Fibroblast of lung (primary cell): Measurements from ENCODE around the gene PNPLA7. TPM values are rescaled to one million over a fixed set of nuclear protein-coding genes. Genes with fewer than 3 reads are reported as not detected.

Experiments used
- DNase-seq, 2 donors: peaks; one replicate each; pipeline versions ENCODE4 v3.0.0 to v3.0.0-alpha.2; 2010; ENCODE audit warnings: low read depth in 2 of 2
- H2AFZ ChIP-seq: 2 replicates; pipeline ENCODE4 v1.5.1; 2012; ENCODE audit warnings: low read length, control low read depth, inconsistent platforms
- H3K27ac ChIP-seq: 2 replicates; pipeline ENCODE4 v1.5.1; 2011; ENCODE audit warnings: low read length, control low read depth; ENCODE audit not compliant: insufficient read depth
- H3K27me3 ChIP-seq: 2 replicates; pipeline ENCODE4 v1.5.1; 2011; ENCODE audit warnings: mild to moderate bottlenecking, low read length; ENCODE audit not compliant: control insufficient read depth, insufficient read depth
- H3K36me3 ChIP-seq: 2 replicates; pipeline ENCODE4 v1.5.1; 2011; ENCODE audit warnings: low read length; ENCODE audit not compliant: control insufficient read depth, insufficient read depth
- H3K4me1 ChIP-seq: 2 replicates; pipeline ENCODE4 v1.5.1; 2011; ENCODE audit warnings: low read length; ENCODE audit not compliant: control insufficient read depth, insufficient read depth; ENCODE audit errors: extremely low read depth
- H3K4me2 ChIP-seq: 2 replicates; pipeline ENCODE4 v1.5.1; 2011; ENCODE audit warnings: low read length, control low read depth; ENCODE audit not compliant: insufficient read depth; ENCODE audit errors: extremely low read depth
- H3K4me3 ChIP-seq, 4 experiments: fragments of 200-600 bp in 1 of 4; sonication (generic) in 1 of 4; replicated peaks in 1 of 4; 2 replicates each; pipeline ENCODE4 v1.5.1; 2011 to 2016; ENCODE audit warnings: low read length in 4 of 4, low read depth in 3 of 4, mild to moderate bottlenecking in 3 of 4, control low read depth in 2 of 4, inconsistent platforms in 1 of 4, mixed read lengths in 1 of 4; ENCODE audit not compliant: insufficient read depth in 1 of 4; ENCODE audit errors: control extremely low read depth in 1 of 4
- H3K79me2 ChIP-seq: 2 replicates; pipeline ENCODE4 v1.5.1; 2012; ENCODE audit warnings: mild to moderate bottlenecking, low read length, inconsistent platforms; ENCODE audit not compliant: control insufficient read depth, insufficient read depth
- H3K9ac ChIP-seq: 2 replicates; pipeline ENCODE4 v1.5.1; 2011; ENCODE audit warnings: mild to moderate bottlenecking, low read length, control low read depth; ENCODE audit not compliant: insufficient read depth
- H3K9me3 ChIP-seq: 2 replicates; pipeline ENCODE4 v1.5.1; 2012; ENCODE audit warnings: low read depth, low read length; ENCODE audit not compliant: control insufficient read depth, insufficient read depth
- H4K20me1 ChIP-seq: 2 replicates; pipeline ENCODE4 v1.5.1; 2011; ENCODE audit warnings: low read length; ENCODE audit not compliant: control insufficient read depth, insufficient read depth; ENCODE audit errors: extremely low read depth
- EZH2 ChIP-seq: IDR thresholded peaks from 2 replicates; pipeline ENCODE4 v1.5.1; 2012; ENCODE audit warnings: low read length, control low read depth, mild to moderate bottlenecking; ENCODE audit errors: missing control alignments
- polyA plus RNA-seq, 2 donors: library from polyadenylated mRNA; depleted of rRNA in 1 of 2; stranded (reverse) in 1 of 2; unstranded in 1 of 2; fragments of >200 nt; gene quantifications; 2 replicates each; pipeline ENCODE4 v1.2.1, GENCODE V29; 2011 to 2012; ENCODE audit warnings: missing spikeins in 1 of 2
- total RNA-seq: library from RNA; depleted of rRNA; stranded (reverse); fragments of >200 nt; gene quantifications from 2 replicates; pipeline ENCODE4 v1.2.1, GENCODE V29; 2014
- TF ChIP-seq, protein P1 (sequence below), 2 donors: IDR thresholded peaks in 1 of 2; conservative IDR thresholded peaks in 1 of 2; 1 replicate in 1 of 2; 2 replicates in 1 of 2; pipeline ENCODE4 v1.5.1; 2011 to 2012; ENCODE audit warnings: low read length in 2 of 2, control low read depth in 1 of 2, inconsistent platforms in 1 of 2, low read depth in 1 of 2, mild to moderate bottlenecking in 1 of 2

Gene PNPLA7
- total and polyA plus RNA-seq, 2 donors (not counting 1 experiment from before 2014, with no cell fraction given): 0.23 to 3.0 TPM

- no peak overlapping the region for H3K4me3 ChIP-seq
- no peak overlapping the region for H3K9ac ChIP-seq
- H3K79me2 ChIP-seq: no peaks in the 10 kb centered on the region
- H4K20me1 ChIP-seq: no peaks in the 10 kb centered on the region
- H3K4me2 ChIP-seq: no peak overlapping the region
- no peak overlapping the region for H3K27ac ChIP-seq
- H3K4me1 ChIP-seq: no peaks in the 10 kb centered on the region
- TF ChIP-seq, protein P1, sequence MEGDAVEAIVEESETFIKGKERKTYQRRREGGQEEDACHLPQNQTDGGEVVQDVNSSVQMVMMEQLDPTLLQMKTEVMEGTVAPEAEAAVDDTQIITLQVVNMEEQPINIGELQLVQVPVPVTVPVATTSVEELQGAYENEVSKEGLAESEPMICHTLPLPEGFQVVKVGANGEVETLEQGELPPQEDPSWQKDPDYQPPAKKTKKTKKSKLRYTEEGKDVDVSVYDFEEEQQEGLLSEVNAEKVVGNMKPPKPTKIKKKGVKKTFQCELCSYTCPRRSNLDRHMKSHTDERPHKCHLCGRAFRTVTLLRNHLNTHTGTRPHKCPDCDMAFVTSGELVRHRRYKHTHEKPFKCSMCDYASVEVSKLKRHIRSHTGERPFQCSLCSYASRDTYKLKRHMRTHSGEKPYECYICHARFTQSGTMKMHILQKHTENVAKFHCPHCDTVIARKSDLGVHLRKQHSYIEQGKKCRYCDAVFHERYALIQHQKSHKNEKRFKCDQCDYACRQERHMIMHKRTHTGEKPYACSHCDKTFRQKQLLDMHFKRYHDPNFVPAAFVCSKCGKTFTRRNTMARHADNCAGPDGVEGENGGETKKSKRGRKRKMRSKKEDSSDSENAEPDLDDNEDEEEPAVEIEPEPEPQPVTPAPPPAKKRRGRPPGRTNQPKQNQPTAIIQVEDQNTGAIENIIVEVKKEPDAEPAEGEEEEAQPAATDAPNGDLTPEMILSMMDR (conservative IDR thresholded peaks at IDR 0.05 in 1 of 2, IDR thresholded peaks at IDR 0.05 in 1 of 2; ENCODE audit: low read depth in 1 of 2, low read length in 2 of 2): no peak
- TF ChIP-seq EZH2: no peak
- no peak for DNase-seq
- H3K36me3 ChIP-seq: no peaks in the 10 kb centered on the region
- H2AFZ ChIP-seq: no peak overlapping the region
- no peaks in the 10 kb centered on the region for H3K9me3 ChIP-seq
- no peaks in the 10 kb centered on the region for H3K27me3 ChIP-seq
Observed at GRCh38 chr9:137494550-137495351, 55.5 kb downstream of the PNPLA7 start.

- H3K27ac ChIP-seq: no peak overlapping the region
- H3K36me3 ChIP-seq: no peaks in the 10 kb centered on the region
- H3K9me3 ChIP-seq: no peaks in the 10 kb centered on the region
- H3K4me1 ChIP-seq: no peaks in the 10 kb centered on the region
- TF ChIP-seq, protein P1 (conservative IDR thresholded peaks at IDR 0.05 in 1 of 2, IDR thresholded peaks at IDR 0.05 in 1 of 2; ENCODE audit: low read depth in 1 of 2, low read length in 2 of 2): no peak
- no peak for TF ChIP-seq EZH2
- DNase-seq: no peak
- no peak overlapping the region for H3K9ac ChIP-seq
- H3K79me2 ChIP-seq: no peaks in the 10 kb centered on the region
- H2AFZ ChIP-seq: no peak overlapping the region
- no peak overlapping the region for H3K4me2 ChIP-seq
- H4K20me1 ChIP-seq: no peaks in the 10 kb centered on the region
- H3K4me3 ChIP-seq: no peak overlapping the region
- no peaks in the 10 kb centered on the region for H3K27me3 ChIP-seq
Observed at GRCh38 chr9:137494104-137494544, 56.1 kb downstream of the PNPLA7 start.

- Histone ChIP-seq H3K4me1 (no peaks in the 10 kb centered on the region), H2AFZ (no peak overlapping the region), H3K9ac (no peak overlapping the region), H3K4me3 (no peak overlapping the region), H4K20me1 (no peaks in the 10 kb centered on the region), H3K27me3 (peaks cover 2% of the 10 kb centered on the region), H3K36me3 (no peaks in the 10 kb centered on the region), H3K79me2 (no peaks in the 10 kb centered on the region), H3K9me3 (no peaks in the 10 kb centered on the region), H3K27ac (no peak overlapping the region), H3K4me2 (no peak overlapping the region)
- TF ChIP-seq, protein P1 (conservative IDR thresholded peaks at IDR 0.05 in 1 of 2, IDR thresholded peaks at IDR 0.05 in 1 of 2; ENCODE audit: low read depth in 1 of 2, low read length in 2 of 2): no peak
- DNase-seq: no peak
Observed at GRCh38 chr9:137493364-137494103, 56.7 kb downstream of the PNPLA7 start.
